Measurements from ENCODE around the gene RASAL1. TPM values are rescaled to one million over a fixed set of nuclear protein-coding genes. Genes with fewer than 3 reads are reported as not detected.

RASAL1 gene
- total RNA-seq, 1 donor from 2014 or later, result 0.14 TPM

DNA sequence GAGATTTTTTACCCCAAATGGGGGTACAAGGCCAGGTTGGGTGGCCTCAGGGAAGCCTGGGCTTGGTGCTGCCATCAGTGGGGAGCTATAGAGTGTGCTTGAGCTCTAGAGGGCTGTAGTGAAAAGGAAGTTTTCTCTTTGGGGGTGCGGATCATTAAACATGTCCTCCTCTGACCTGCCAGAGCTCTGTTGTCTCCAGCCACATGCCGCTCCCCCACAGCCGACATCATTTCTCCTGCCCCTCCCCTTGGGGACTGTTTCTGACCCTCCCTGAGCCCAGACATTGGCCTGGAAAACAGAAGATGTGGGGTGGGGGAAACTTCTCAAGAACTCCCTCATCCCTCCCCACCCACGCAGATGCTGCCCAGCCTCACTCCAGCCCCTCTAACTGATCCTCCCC, 53.7 kb downstream of the RASAL1 start:
- intact Hi-C loops (cut with micrococcal nuclease), result no loop called here

DNA sequence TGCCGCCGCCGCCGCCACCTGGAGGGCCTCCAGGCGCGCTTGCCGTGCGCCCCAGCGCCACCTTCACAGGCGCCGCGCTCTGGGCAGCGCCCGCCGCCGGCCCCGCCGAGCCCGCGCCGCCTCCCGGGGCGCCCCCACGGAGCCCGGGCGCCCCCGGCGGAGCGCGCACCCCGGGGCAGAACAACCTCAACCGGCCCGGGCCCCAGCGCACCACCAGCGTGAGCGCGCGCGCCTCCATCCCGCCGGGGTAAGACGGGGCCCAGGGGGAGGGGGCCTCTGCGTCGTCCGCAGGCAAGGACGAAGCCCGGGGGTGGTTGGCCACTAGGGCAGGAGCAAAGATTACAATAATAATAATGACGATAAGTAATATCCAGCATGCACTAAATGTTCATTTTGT, 57.7 kb downstream of the RASAL1 start:
- intact Hi-C loops (cut with micrococcal nuclease), result no loop called here

DNA sequence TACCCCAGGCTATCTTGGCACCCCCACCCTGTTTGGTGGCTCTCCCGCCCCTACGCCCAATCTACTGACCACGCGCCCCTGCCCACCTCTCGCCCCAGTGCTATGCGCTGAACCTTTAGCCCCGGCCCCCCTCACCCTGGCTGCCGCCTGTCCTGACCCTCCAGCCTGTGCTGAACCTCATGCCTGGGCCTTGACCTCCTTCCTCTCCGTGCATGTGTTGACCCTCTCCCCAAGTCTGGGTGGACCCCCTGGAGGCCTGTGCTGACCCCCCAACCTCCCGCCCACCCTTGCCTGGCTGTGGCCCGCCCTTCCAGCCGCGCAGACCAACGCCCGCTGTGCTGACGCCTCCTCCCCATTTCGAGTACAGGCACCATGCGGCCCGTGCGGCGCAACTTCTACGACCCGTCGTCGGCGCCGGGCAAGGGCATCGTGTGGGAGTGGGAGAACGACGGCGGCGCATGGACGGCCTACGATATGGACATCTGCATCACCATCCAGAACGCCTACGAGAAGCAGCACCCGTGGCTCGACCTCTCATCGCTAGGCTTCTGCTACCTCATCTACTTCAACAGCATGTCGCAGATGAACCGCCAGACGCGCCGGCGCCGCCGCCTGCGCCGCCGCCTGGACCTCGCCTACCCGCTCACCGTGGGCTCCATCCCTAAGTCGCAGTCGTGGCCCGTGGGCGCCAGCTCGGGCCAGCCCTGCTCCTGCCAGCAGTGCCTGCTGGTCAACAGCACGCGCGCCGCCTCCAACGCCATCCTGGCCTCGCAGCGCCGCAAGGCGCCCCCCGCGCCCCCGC, 58.3 kb downstream of the RASAL1 start:
- intact Hi-C loops (cut with micrococcal nuclease), result no loop called here

DNA sequence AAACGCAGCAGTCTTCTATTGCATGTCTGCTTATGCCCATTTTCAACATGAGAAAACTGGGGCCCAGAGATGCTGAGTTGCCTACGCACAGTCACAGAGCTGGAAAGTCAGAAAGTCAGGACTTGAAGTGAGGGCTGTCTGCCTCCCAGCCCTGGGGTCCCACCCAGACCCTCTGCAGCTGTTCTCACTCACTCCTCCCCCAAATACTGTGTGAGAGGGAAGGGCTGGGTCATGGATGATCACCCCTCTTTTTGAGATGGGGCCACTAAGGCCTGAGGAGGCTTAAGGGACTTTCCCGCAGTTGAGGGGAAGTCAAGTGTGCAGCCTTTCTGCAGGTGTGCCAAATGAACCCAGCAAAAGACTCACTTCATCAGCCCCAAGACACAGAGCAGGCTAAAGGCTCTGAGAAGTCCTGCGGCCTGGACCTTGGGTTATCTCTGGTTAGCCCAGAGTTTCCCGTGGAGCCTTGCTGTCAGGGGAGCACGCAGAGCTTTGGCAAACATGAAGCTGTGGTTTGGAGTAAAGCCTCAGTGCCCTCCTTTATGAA, 60.4 kb downstream of the RASAL1 start:
- intact Hi-C loops (cut with micrococcal nuclease), result no loop called here

DNA sequence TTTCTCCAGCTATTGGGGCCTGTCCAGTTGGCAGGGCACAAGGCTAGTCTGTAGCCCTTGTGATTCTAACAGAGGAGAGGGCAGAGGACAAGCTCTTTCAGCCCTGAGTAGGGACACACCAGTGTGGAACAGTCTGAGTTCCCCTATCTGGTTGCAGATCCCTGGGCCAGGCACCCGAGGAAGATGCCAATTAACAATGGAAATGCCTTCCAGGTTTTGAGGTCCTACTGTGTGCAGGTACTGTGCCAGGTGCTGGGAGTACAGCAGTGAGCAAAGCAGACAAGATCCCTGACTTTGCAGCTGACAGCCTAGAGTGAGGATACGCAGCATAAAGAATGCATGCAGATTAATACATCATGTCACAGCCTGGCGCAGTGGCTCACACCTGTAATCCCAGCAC, 62.0 kb downstream of the RASAL1 start:
- intact Hi-C loops (cut with micrococcal nuclease), result no loop called here

DNA sequence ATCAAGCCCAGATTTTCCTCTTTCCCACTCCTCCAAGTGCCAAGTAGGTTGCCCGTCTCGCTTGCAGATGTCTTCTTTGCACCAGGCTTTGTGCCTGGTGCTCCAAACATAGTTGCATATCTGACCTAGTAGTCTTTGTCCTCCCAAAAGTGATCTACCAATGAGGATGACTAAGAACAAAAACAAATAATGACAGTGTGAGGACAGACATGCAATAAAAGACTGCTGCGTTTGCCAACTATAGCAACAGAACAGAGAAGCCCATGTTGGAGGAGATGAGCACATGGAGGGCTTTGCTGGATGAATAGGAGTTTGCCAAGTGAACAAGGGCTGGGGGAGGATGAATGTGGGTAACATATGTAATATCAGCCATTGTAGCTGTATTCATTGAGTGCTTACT, 63.4 kb downstream of the RASAL1 start:
- intact Hi-C loops (cut with micrococcal nuclease), result no loop called here

DNA sequence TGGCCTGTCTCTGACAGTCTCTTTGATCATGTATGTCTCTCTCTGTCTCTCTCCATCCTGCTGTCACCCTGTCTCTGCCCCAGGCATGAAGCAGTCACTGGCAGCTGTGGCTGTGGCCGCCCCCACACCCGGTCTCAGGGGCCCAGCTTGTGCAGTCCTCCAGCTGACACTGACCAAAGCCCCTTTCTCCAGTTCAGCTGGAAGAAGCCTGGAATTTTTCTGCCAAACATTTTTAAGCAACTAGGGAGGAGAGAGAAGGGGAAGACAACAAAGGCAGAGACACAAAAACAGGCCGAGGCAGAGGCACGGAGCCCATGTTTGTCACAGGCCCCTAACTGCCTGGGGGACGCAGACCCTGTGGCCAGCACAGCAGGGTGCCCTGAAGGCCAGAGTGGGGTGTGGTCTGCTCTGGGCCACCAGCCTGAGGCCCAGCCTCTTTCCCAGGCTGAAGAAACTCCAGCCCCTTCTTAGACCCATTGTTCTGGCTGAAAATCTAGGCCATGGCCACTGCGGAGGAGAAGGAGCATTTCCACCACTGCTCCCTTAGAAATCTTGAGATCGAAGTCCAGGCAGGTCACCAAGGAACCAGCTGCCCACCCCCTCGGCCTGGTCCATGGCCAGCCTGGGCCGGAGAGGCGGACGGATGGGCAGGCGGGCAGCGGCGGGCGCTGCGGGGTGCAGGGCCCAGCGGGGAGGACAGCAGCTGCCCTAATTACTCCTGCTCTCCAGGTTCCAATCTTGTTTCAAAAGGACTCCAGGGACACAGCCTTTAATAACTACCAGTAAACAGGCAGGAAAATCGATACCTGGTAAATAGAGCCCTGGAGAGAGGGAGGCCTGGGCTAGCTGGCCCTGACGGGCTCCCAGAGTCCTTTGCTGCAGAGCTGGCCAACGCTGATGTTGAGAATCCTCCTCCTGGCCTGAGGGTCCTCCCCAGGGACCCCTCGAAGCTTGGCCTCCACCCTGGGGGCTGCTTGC, 64.1 kb downstream of the RASAL1 start:
- intact Hi-C loops (cut with micrococcal nuclease), result no loop called here

DNA sequence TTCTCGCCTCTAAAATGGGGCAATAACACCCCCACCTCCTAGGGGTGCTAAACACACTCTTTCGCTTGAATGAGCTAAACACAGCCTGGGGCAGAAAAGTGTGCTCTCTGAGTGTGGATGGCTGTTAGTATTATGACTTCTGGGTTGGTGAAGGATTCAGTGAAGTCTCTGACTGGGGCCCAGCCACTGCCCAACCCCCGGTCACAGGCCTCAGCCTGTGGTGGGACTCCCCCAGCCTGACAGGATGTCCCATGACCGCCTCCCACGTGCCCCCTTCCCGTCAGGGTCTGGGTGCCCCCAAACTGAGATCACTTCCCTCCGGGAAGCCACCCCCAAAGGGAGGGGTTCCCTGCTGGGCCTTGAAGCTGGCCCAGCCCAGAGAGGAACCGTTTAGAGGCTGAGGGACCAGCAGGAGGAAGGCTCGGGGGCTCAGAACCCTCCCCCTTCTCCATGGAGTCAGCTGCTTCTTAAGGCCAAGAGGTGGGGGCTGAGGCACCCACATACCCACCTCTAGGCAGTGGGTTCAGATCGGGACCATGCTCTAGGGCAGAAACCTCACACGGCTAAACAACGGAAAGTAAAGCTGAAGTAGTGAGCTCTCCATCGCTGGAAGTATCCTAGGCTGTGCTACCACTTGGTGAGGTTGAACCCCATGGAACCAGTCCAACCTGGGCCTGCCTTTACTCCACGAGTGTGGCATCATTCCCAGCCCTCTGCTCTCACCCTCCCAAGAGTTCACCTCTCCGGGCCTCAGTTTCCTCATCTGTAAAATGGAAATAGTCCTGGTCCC, 65.2 kb downstream of the RASAL1 start:
- intact Hi-C loops (cut with micrococcal nuclease), result no loop called here

DNA sequence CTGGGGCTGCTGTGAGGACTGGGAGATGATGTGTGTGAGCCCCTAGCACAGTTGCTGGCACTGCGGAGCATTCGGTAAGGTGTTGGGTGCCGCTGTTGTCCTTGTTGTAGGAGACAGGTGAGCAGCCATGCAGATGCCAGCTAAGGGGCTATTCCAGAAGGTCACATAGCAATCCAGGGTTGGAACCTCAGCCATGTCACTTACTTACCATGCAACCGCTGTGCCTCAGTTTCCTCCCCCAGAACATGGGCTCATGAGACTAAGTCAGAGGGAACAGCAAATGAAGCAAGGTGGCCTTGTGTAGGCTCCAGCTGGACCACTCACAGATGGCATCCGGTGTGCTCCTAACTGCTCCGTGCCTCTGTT, 65.8 kb downstream of the RASAL1 start:
- intact Hi-C loops (cut with micrococcal nuclease), result no loop called here

DNA sequence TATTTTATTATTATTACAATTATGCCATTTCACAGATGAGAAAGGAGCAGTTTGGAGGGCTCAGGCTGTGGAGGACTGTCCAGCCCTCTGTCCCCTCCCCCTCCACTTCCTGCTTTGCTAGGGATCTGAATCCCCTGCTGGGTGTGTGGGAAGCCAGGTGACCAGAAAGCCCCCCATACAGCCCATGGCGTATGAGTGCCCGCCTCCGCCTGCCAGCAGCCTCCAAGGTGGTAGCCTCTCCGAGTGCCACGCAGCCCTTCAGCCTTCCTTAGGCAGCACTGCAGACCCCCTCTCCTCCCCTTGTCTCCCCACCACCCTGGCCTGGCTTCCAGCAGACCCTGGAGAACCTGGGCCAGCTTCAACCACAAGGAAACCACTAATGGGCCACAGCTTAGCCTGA, 66.4 kb downstream of the RASAL1 start:
- intact Hi-C loops (cut with micrococcal nuclease), result no loop called here

DNA sequence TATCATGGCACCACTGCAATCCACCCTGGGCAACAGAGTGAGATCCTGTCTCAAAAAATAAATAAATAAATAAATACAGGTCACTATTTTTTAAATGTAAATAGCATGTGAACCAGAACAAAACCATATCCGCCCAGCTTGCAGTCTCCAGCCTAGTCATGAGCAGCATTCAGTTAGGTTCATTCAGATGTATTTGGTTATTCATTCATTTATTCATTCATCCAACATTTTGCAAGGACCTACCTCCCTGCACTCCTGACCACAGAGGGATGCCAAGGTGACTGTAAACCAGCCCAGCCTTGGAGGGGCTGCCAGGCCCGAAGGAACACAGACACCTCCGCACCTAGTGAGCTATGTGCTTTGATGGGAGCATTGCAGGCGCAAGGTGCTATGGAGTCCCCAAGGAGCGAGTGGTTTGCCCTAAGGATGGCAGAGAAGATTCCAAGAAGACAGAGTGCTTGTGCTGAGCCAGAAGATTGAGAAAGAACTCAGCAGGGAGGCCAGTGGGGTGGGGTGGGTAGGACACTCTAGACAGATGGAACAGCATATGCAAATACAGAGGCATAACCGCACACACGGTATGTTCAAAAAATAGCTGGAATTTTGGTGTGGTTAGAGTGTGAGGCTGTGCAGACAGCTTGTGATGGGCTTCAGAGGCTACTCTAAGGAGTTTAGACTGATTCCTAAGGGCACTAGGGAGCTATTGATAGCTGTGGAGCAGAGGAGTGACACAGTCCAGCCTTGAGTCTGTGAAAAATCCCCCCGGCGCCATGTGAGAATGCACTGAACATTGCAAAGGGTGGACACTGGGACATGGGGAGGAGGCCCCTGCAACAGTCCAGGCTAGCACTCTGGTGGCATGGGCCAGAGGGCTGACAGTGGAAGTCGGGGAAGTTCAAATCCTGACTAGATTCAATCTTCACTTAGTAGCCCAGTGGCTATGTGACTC, 67.3 kb downstream of the RASAL1 start:
- intact Hi-C loops (cut with micrococcal nuclease), result no loop called here

DNA sequence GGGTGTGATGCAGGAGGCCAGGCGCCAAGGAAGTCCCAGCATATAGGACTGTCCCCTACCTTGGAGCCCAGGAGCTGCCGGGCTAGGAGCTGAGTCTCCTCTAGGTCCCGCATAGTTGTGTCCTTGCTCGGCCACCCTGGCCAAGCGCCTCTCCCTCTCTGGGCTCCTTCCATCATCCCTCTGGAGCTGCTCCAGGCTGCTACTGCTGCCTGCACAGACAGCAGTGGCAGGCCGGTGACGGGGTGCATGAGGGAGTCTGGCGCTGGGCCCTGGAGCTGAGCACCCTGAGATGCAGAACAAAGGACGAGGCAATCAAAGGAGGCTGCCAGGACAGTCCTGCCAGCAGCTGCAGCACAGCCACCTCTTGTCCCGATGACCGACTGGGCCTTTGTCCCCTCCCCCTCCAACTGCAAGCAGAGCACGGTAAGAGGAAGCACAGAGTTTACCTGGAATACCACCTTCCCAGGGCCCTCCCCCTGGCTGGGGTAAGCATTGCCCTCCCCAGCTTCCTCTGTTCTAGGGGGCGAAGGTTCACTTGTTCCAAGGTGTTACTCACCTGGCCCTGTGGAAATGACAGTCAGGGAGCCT, 68.7 kb downstream of the RASAL1 start:
- intact Hi-C loops (cut with micrococcal nuclease), result no loop called here

DNA sequence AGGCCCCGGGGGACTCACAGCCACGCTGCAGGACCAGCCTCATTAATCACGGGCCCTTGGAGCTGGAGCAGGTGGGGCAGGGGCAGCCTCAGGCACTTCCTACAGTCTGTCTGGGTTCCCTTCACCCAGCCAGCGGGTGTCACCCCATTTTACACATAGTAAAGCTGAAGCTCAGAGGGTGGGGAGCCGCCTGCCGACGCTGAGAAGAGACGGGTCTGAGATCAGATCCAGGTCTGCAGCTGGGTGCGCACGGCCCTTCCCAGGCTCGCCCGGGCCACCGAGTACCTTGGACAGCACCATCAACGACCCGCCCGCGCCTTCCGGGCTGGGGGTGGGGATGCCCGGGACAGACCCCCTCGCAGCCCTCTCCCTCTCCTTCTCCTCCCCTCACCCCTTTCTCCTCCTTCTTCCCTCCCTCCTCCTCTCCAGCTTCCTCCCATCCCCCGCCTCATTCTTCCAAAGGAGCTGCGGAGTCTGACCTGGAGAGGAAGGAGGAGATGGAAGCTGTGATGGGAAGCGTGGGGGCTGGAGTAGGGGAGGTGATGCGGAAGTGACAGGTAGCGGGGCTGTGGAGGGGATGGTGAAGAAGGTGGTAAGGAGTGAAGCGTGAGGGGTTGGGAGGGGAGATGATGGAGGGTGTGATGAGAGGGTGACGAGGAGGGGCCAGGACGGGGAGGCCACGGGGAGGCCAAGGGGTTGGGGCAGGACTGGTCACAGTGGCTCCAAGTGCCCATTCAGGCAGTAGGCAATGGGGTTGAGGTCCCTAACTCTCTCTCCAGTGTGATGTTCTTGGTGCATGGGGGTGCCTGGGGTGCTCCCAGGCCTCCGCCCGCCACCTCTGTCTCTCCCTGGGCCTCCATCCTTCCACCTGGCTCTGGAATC, 70.2 kb downstream of the RASAL1 start:
- intact Hi-C loops (cut with micrococcal nuclease), result no loop called here

DNA sequence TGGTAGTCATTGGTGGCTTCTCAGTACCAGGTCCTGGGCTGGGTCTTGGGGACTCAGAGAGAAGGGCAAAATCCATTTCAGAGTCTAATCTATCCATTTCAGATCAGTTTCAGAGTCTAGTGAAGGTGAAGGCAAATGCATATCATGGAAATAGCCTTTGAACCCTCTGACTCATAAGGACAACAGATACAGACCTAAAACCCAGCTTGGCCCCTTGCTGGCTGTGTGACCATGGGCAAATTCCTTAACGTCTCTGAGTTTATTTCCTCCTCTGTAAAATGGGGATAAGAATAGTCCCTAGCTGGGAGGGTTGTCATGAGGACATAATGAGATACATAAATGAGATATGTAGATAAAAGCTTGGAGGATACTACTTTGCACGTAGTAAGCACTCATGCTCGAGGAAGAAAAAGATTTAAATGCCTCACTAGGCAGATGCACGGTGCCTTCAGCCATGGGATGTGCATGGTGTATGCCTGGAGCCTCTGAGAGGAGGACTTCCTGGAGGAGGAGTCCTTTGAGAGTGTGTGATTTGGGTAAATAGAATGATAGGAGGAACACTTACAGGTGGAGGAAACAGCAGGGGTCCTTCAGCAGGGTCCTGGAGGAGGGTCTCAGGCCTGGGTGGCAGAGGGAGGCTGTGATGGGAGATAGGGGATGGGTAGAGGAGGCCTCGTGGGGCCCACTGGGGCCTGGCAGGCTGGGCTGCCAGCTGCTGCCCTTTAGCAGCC, 71.0 kb downstream of the RASAL1 start:
- intact Hi-C loops (cut with micrococcal nuclease), result no loop called here

DNA sequence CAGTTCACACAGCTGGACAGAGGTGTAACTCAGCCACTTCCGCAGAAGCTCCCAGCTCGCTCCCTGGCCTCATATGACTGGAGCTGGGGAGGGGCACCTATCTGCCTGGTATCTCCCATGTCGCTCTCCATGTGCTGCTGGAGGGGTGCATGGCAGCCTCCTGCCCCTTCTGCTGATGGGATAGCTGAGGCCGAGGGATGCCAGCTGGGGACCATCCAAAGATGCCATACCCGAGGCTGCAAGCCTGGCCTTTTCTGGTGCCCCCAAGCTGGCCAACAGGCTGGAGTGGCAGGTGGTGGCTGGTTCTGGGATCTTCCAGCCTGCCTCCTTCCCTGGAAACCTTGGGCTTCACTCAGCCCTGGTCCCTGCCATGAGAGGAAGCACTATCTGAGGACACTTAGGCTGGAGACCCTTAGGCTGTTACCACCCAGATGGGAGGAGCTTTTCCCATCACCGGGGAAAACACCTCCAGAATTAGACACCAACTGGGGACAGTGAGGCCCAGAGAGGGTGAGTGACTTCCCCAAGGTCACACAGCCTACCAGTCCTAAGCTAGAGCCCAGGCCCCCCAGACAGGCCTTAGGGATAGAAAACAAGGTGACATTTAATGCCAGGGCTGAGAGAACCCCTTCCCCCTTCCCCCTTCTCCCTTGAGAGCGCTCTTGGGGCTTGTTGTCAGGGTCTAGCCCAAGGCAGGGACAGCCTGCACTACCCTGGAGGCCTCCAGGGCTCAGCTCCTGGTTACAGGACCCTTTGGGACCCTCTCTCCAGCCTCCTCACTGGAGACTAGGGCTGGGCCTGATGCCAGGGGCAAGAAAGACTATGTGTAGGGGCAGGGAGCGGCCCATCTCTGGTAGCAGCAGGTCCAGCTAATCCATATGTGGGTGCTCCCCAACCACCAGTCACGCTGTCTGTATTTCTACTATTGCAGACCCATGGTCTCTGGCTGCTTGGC, 71.9 kb downstream of the RASAL1 start:
- intact Hi-C loops (cut with micrococcal nuclease), result no loop called here

DNA sequence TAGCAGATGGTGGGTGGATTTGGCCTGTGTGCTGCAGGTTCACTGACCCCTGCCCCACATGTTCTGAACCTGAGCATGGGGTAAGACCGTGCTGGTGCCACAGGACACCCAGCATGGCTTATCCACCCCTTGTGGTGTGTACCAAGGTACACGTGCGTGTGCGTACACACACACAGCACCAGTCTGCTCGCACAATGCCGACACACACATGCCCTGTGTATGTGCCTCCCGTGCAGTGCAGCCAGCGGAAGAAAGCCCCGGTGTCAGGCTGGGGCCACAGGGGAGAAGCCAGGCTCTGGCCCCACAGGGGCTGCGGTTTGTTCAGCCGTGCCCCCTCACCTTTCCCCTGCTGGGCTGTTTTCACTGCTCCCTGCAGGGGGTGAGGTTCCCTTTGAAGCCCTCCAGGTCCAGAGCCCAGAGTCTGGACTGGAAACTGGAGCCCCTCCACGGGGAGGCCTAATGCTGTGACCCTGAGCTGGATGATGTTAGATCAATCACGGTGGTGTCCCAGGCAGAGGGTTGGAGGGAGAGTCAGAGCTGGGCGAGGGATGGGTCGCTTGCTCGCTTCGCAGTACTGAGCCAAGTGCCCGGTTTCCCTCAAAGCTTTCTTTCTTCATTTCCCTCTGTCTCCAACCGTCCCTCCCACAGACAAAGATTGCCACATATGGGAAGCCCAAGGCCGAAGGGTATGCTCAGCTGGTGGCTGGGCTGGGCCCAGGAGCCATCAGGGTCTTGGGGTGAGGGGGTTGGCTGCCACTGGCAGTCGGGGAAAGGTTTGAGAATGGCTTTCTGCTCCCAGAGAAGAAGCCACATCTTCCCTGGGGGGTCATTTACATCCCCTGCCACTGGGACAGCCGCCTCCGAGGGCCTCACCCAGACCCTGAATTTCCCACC, 72.8 kb downstream of the RASAL1 start:
- intact Hi-C loops (cut with micrococcal nuclease), result no loop called here

Data from T-helper 2 cell treated with Interferon-gamma antibody and Interleukin-4, amounts not matched to agents 100 ng/mL and 5 ng/mL, for 36 hours (primary cell).